ENCODE measurements around the gene CEPT1. TPM values are rescaled to one million over a fixed set of nuclear protein-coding genes. Genes with fewer than 3 reads are reported as not detected.

Gene CEPT1
- total and polyA plus RNA-seq, 10 of the 15 experiments (the other 5 are each of a cell fraction or from before 2014, with no cell fraction given): 29.4 to 77.9 (median 54.8) TPM

DNA sequence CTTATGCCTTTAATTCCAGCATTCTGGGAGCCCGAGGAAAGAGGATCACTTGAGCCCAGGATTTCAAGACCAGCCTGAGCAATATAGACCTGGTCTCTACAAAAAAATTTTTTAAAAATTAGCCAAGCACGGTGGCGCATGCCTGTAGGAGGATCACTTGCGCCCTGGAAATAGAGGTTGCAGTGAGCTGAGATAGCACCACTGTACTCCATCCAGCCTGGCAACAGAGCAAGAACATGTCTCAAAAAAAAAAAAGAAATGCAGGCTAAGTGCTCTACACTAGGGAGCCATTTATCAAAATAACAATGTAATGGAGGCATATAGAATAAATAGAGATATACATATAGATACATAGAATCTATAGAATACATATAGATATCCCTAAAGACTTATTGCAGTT lies 23.3 kb downstream of the CEPT1 start:
- no peaks in the 10 kb centered on the region for H3K27me3 ChIP-seq (replicated peaks in 1 of 2; ENCODE audit: control insufficient read depth in 2 of 2, insufficient read depth in 2 of 2, low read length in 1 of 2)
- H2AFZ ChIP-seq (ENCODE audit: control insufficient read depth, low read depth, low read length): no peak overlapping the region
- 97% methylated on average over 4 of the region's 4 CpGs for WGBS (ENCODE audit: insufficient coverage, insufficient replicate concordance, low lambda C conversion rate, missing lambda C conversion rate)
- ChIA-PET CTCF (interaction anchor here (1.2 kb wide), 1 partner anchor 15 kb away, joined by 3 read pairs; no protein-coding TSS in a partner anchor), POLR2A (no interaction called here), RAD21 (ENCODE audit: unreplicated experiment) (no interaction called here), SMC1A (ENCODE audit: uncharacterized antibody, unreplicated experiment) (interaction anchor here (1.2 to 2.6 kb wide), 3 partner anchors 10 to 24 kb away, joined by 4 to 14 read pairs (median 6); no protein-coding TSS in a partner anchor)
- in situ Hi-C loops (cut with MboI): no loop called here
- BruUV-seq (replicated peaks): no TSS peak
- ATAC-seq (no peak), FAIRE-seq (no peak), DNase-seq (ENCODE audit: low read depth, low spot score) (no peak)
- H3K9ac ChIP-seq (ENCODE audit: control insufficient read depth, insufficient read depth, low read length): no peak overlapping the region
- no peaks in the 10 kb centered on the region for H3K4me1 ChIP-seq (ENCODE audit: control insufficient read depth, insufficient read depth, low read length)
- no peak overlapping the region for H3K4me2 ChIP-seq (ENCODE audit: control insufficient read depth, insufficient read depth)
- no peak overlapping the region for H3K4me3 ChIP-seq
- H3K27ac ChIP-seq (ENCODE audit: control insufficient read depth, insufficient read depth): no peak overlapping the region
- H3K79me2 ChIP-seq (ENCODE audit: control insufficient read depth, insufficient read depth, low read length): peaks cover 38% of the 10 kb centered on the region
- H4K20me1 ChIP-seq (ENCODE audit: control insufficient read depth, insufficient read depth): no peaks in the 10 kb centered on the region
- H3K36me3 ChIP-seq (ENCODE audit: control insufficient read depth in 2 of 2, insufficient read depth in 2 of 2, low read length in 1 of 2): peaks cover 6 to 33% of the 10 kb centered on the region in 2 experiments
- H3K9me3 ChIP-seq (replicated peaks; ENCODE audit: control insufficient read depth, insufficient read depth, low read length): no peaks in the 10 kb centered on the region
- intact Hi-C loops (cut with micrococcal nuclease; ENCODE audit: unreplicated experiment): no loop called here
- TF ChIP-seq ETV6 (conservative IDR thresholded peaks at IDR 0.05 in 1 of 2, IDR thresholded peaks at IDR 0.05 in 1 of 2; ENCODE audit: borderline replicate concordance in 1 of 2, low read depth in 1 of 2): no peak
- no peak for TF ChIP-seq PAX5 (IDR thresholded peaks at IDR 0.05; ENCODE audit: borderline replicate concordance, low read depth, low read length)
- no peak for TF ChIP-seq ZNF24 (IDR thresholded peaks at IDR 0.05)

DNA sequence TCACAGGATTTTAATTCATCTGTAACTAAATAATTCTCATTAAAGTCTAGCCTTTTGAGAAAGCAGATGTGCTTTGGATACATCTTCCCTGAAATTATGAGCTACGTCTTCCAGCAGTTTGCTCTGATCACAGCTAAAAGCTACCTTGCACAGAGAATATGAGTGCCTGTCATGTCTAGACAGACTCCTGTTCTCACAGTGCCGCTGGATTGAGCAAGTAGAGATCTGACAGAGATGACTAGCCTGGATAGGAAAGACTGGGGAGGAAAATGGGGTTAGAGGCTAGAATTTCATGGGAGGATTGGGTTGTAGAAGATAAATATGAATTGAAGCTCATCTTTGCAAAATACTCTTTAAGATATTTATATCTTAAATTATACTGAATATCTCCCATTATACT lies 24.1 kb downstream of the CEPT1 start:
- intact Hi-C loops (cut with micrococcal nuclease; ENCODE audit: unreplicated experiment): no loop called here
- no peak for FAIRE-seq
- DNase-seq (ENCODE audit: low read depth, low spot score): no peak
- RAD21 ChIA-PET (ENCODE audit: unreplicated experiment): no interaction called here
- no peaks in the 10 kb centered on the region for H4K20me1 ChIP-seq (ENCODE audit: control insufficient read depth, insufficient read depth)
- in situ Hi-C loops (cut with MboI): no loop called here
- H3K27me3 ChIP-seq (replicated peaks in 1 of 2; ENCODE audit: control insufficient read depth in 2 of 2, insufficient read depth in 2 of 2, low read length in 1 of 2): no peaks in the 10 kb centered on the region
- no peaks in the 10 kb centered on the region for H3K9me3 ChIP-seq (replicated peaks; ENCODE audit: control insufficient read depth, insufficient read depth, low read length)
- H3K4me1 ChIP-seq (ENCODE audit: control insufficient read depth, insufficient read depth, low read length): no peaks in the 10 kb centered on the region
- no peak overlapping the region for H2AFZ ChIP-seq (ENCODE audit: control insufficient read depth, low read depth, low read length)
- BruUV-seq (replicated peaks): no TSS peak
- peaks cover 33% of the 10 kb centered on the region for H3K79me2 ChIP-seq (ENCODE audit: control insufficient read depth, insufficient read depth, low read length)
- H3K27ac ChIP-seq (ENCODE audit: control insufficient read depth, insufficient read depth): no peak overlapping the region
- no peak for ATAC-seq
- H3K4me2 ChIP-seq (ENCODE audit: control insufficient read depth, insufficient read depth): no peak overlapping the region
- peaks cover 6 to 36% of the 10 kb centered on the region in 2 experiments for H3K36me3 ChIP-seq (ENCODE audit: control insufficient read depth in 2 of 2, insufficient read depth in 2 of 2, low read length in 1 of 2)
- CTCF ChIA-PET: interaction anchor here (1.2 kb wide), 1 partner anchor 15 kb away, joined by 3 read pairs; no protein-coding TSS in a partner anchor
- no peak overlapping the region for H3K4me3 ChIP-seq
- no peak for TF ChIP-seq NFXL1 (IDR thresholded peaks at IDR 0.05; ENCODE audit: borderline replicate concordance)
- no peak for TF ChIP-seq FOS (IDR thresholded peaks at IDR 0.05; ENCODE audit: borderline replicate concordance, extremely low read depth, insufficient read length)
- no peak for TF ChIP-seq GABPA (IDR thresholded peaks at IDR 0.05; ENCODE audit: low read depth)
- TF ChIP-seq ZNF217 (IDR thresholded peaks at IDR 0.05): no peak
- TF ChIP-seq YY1 (IDR thresholded peaks at IDR 0.05; ENCODE audit: low read depth, low read length): no peak
- TF ChIP-seq NR2C1 (IDR thresholded peaks at IDR 0.05): no peak
- TF ChIP-seq STAT3 (IDR thresholded peaks at IDR 0.05; ENCODE audit: low read depth, low read length): no peak
- TF ChIP-seq DPF2 (IDR thresholded peaks at IDR 0.05): no peak
- no peak for TF ChIP-seq ZZZ3 (IDR thresholded peaks at IDR 0.05; ENCODE audit: control insufficient read depth, insufficient read length, low read depth)
- no peak for TF ChIP-seq ATF2 (IDR thresholded peaks at IDR 0.05; ENCODE audit: low read length)
- TF ChIP-seq, protein P1, sequence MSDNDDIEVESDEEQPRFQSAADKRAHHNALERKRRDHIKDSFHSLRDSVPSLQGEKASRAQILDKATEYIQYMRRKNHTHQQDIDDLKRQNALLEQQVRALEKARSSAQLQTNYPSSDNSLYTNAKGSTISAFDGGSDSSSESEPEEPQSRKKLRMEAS (IDR thresholded peaks at IDR 0.05; ENCODE audit: low read depth, low read length): no peak
- no peak for TF ChIP-seq LARP7 (IDR thresholded peaks at IDR 0.05)
- SMC1A ChIA-PET (ENCODE audit: uncharacterized antibody, unreplicated experiment): interaction anchor here (0.8 to 2.6 kb wide), 6 partner anchors 9 to 34 kb away, joined by 3 to 14 read pairs (median 4); no protein-coding TSS in a partner anchor
- H3K9ac ChIP-seq (ENCODE audit: control insufficient read depth, insufficient read depth, low read length): no peak overlapping the region
- 98% methylated on average over 2 of the region's 2 CpGs for WGBS (ENCODE audit: insufficient coverage, insufficient replicate concordance, low lambda C conversion rate, missing lambda C conversion rate)
- POLR2A ChIA-PET: no interaction called here

All from GM12878 (cell line).